DND-41 (cell line): Measurements from ENCODE around the gene FAM222B.

Experiments used
- ATAC-seq: fragments of 200-7000 bp; cut with Tn5 transposase; 3 replicates; pipeline ENCODE4 v1.9.1; 2021; ENCODE audit warnings: low read depth; ENCODE audit not compliant: insufficient read depth
- DNase-seq: peaks from one replicate; pipeline ENCODE4 v3.0.0-alpha.2; 2020
- H2AFZ ChIP-seq: 2 replicates; pipeline ENCODE4 v1.6.0; 2012; ENCODE audit warnings: low read depth, low read length
- H3K27ac ChIP-seq: 2 replicates; pipeline ENCODE4 v1.5.1; 2012; ENCODE audit warnings: low read length, inconsistent platforms
- H3K27me3 ChIP-seq: fragments of 200-600 bp; sonication (generic); 2 replicates; pipeline ENCODE4 v1.6.0; 2012; ENCODE audit warnings: low read length, mild to moderate bottlenecking, inconsistent platforms; ENCODE audit not compliant: insufficient read depth, poor library complexity
- H3K36me3 ChIP-seq: 2 replicates; pipeline ENCODE4 v1.5.1; 2012; ENCODE audit warnings: low read length, inconsistent platforms; ENCODE audit not compliant: insufficient read depth
- H3K4me1 ChIP-seq: 2 replicates; pipeline ENCODE4 v1.5.1; 2012; ENCODE audit warnings: mild to moderate bottlenecking, low read length; ENCODE audit not compliant: insufficient read depth
- H3K4me2 ChIP-seq: 2 replicates; pipeline ENCODE4 v1.6.0; 2012; ENCODE audit warnings: mild to moderate bottlenecking, moderate library complexity, low read length, inconsistent platforms; ENCODE audit not compliant: insufficient read depth
- H3K4me3 ChIP-seq, 2 experiments: fragments of 200-600 bp in 1 of 2; shearing (Covaris generic) in 1 of 2; 2 replicates each; pipeline ENCODE4 v1.5.1; 2012 to 2016; ENCODE audit warnings: inconsistent platforms in 2 of 2, low read length in 2 of 2, mild to moderate bottlenecking in 2 of 2, low read depth in 1 of 2, moderate library complexity in 1 of 2
- H3K79me2 ChIP-seq: 2 replicates; pipeline ENCODE4 v1.6.0; 2012; ENCODE audit warnings: low read length, inconsistent platforms; ENCODE audit not compliant: insufficient read depth
- H3K9ac ChIP-seq: 2 replicates; pipeline ENCODE4 v1.6.0; 2012; ENCODE audit warnings: low read depth, mild to moderate bottlenecking, inconsistent platforms, low read length, moderate library complexity
- H3K9me3 ChIP-seq: 2 replicates; pipeline ENCODE4 v1.5.1; 2012; ENCODE audit warnings: low read length, moderate library complexity, mild to moderate bottlenecking, inconsistent platforms; ENCODE audit not compliant: insufficient read depth, severe bottlenecking
- H4K20me1 ChIP-seq: 2 replicates; pipeline ENCODE4 v1.6.0; 2012; ENCODE audit warnings: low read length; ENCODE audit not compliant: insufficient read depth
- CTCF ChIP-seq: IDR thresholded peaks from 2 replicates; pipeline ENCODE4 v1.5.1; 2012; ENCODE audit warnings: borderline replicate concordance, low read length, moderate library complexity, mild to moderate bottlenecking; ENCODE audit not compliant: poor library complexity, severe bottlenecking; ENCODE audit errors: extremely low read depth
- EZH2 ChIP-seq: IDR thresholded peaks from 3 replicates; pipeline ENCODE4 v1.6.1; 2012; ENCODE audit warnings: borderline replicate concordance, low read depth, mild to moderate bottlenecking, moderate library complexity, low read length, inconsistent platforms; ENCODE audit not compliant: severe bottlenecking

FAM222B gene

GRCh38 chr17:28882154-28882895, 39.7 kb upstream of the FAM222B start:
- DNase-seq (no peak), ATAC-seq (no peak)
- no peak overlapping the region for H3K4me3 ChIP-seq
- no peak overlapping the region for H3K9ac ChIP-seq
- H3K9me3 ChIP-seq, result no peaks in the 10 kb centered on the region
- H3K79me2 ChIP-seq, result no peaks in the 10 kb centered on the region
- TF ChIP-seq EZH2, result no peak
- TF ChIP-seq CTCF, result no peak
- no peak overlapping the region for H3K27ac ChIP-seq
- H4K20me1 ChIP-seq, result no peaks in the 10 kb centered on the region
- peaks cover 19% of the 10 kb centered on the region for H3K36me3 ChIP-seq
- no peak overlapping the region for H2AFZ ChIP-seq
- no peaks in the 10 kb centered on the region for H3K27me3 ChIP-seq
- no peak overlapping the region for H3K4me2 ChIP-seq
- no peaks in the 10 kb centered on the region for H3K4me1 ChIP-seq

DNA sequence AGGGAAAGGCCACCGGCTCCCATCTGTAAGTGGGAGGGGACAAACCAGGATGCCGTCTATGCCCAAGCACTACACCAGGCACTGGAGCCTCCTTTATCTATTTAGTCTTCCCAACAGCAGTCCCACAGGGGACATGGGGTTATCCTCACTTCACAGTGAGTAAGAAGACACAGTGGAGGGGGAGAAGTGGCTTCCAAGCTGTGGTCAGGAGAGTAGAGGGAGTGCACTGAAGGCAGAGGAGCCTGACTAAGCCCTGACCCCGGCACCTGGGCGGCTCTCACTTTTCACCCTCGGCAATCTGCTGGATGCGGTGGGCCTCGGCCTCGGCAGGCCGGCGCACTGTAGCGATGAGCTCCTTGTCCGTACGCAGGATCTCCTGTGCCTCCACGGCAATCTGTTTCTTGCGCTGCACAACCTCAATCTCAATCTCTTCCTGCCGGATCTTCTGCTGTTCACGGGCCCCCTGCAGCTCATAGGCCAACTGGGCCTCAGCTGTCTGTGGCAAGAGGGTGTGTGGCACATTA, 39.0 kb upstream of the FAM222B start:
- no peak overlapping the region for H3K4me3 ChIP-seq
- no peaks in the 10 kb centered on the region for H3K27me3 ChIP-seq
- H3K9ac ChIP-seq, result no peak overlapping the region
- H3K27ac ChIP-seq, result no peak overlapping the region
- H2AFZ ChIP-seq, result no peak overlapping the region
- TF ChIP-seq CTCF, result no peak
- no peak for TF ChIP-seq EZH2
- H3K36me3 ChIP-seq, result peaks cover 19% of the 10 kb centered on the region
- DNase-seq (no peak), ATAC-seq (no peak)
- no peaks in the 10 kb centered on the region for H3K79me2 ChIP-seq
- no peaks in the 10 kb centered on the region for H4K20me1 ChIP-seq
- H3K4me2 ChIP-seq, result no peak overlapping the region
- H3K4me1 ChIP-seq, result no peaks in the 10 kb centered on the region
- H3K9me3 ChIP-seq, result no peaks in the 10 kb centered on the region

DNA sequence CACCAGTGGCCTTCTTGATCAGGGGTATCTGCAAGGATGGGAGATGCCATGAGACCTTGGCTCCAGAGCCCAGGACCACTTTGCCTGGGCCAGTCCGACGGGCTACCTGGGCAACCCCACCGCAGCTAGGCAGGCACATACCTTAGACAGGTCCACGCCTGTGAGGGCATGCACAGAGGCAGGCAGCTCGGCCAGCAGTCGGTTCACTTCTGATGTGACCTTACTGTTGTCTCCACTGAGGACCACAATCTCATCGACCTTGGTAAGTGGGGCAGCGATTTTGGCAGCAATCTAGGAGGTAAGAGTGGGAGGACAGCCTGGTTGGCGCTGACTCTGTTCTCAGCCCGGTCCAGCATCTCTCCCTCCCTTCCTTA, 38.0 kb upstream of the FAM222B start:
- Histone ChIP-seq H3K36me3 (peaks cover 19% of the 10 kb centered on the region), H4K20me1 (no peaks in the 10 kb centered on the region)

More for the DNA sequence above, 38.0 kb upstream of the FAM222B start:
- no peak overlapping the region for H3K4me2 ChIP-seq
- DNase-seq (no peak), ATAC-seq (no peak)
- no peaks in the 10 kb centered on the region for H3K79me2 ChIP-seq
- H3K27me3 ChIP-seq, result no peaks in the 10 kb centered on the region
- no peak overlapping the region for H2AFZ ChIP-seq
- TF ChIP-seq EZH2 (no peak), CTCF (no peak)
- H3K9me3 ChIP-seq, result no peaks in the 10 kb centered on the region
- H3K9ac ChIP-seq, result no peak overlapping the region
- no peaks in the 10 kb centered on the region for H3K4me1 ChIP-seq
- H3K27ac ChIP-seq, result no peak overlapping the region
- no peak overlapping the region for H3K4me3 ChIP-seq
